GM18498 (cell line): ENCODE data around the gene LTA4H.

Experiments
- ATAC-seq: cut with Tn5 transposase; IDR thresholded peaks from one replicate; pipeline ENCODE4 v1.9.1; 2021; ENCODE audit warnings: mild to moderate bottlenecking, moderate library complexity; ENCODE audit not compliant: unreplicated experiment

The LTA4H gene

DNA sequence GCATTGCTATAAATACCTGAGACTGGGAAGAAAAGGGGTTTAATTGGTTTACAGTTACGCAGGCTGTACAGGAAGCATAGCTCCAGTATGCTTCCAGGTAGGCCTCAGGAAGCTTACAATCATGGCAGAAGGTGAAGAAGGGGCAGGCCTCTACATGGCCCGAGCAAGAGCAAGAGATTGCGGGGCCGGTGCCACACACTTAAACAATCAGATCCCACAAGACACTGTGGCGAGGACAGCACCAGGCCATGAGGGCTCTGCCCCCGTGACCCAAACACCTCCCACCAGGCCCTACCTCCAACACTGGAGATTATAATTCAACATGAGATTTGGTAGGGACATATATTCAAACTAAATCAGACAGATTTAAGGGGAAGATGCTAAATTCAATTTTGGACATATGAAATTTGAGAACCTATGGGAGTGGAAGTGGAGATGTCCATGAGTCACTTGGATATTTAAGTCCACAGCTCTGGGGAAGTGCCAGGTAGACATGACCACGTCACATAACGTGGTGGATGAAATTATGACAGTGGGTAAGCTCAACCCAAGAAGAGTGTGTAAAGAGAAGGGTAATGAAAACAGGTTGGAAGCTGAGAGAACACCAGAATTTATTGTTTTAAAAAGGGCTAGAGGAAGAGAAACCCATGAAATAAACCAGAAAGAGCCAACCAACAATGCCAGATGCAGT lies 1.5 kb upstream of the LTA4H start:
- no peak for ATAC-seq

DNA sequence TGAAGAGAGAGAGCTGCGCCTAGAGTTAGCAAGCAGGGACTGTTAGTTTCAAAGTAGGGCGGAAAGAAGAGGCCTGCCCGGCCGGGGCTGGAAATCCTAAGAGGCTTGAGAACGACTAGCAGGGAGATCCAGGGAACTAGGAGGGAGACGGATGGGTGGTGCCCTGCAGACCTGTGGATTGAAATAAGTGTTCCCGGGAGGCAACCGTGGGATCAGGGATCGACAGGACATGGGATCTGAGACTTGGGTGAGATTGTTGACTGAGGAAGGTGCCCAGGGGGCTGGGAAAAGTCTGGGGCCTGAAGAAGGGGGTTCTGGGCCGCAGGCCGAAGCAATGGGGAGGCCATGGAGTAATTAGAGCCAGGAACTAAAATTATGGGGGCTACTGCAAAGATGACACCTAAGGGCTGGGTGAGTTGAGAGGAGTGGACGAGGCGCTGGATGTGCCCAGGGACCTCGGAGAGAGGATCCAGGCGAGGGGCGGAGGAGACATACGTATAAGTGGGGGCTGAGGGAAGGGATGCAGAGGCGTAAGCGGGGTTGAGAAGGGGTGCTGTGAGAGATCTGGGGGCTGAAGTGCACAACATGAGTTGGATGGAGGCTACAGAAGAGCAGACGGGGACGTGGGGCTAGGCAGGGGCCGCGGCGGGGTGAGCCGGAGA lies 635 bp downstream of the LTA4H start:
- ATAC-seq, result no peak

- no peak for ATAC-seq
Observed at GRCh38 chr12:96033549-96034389, 1.6 kb downstream of the LTA4H start.

DNA sequence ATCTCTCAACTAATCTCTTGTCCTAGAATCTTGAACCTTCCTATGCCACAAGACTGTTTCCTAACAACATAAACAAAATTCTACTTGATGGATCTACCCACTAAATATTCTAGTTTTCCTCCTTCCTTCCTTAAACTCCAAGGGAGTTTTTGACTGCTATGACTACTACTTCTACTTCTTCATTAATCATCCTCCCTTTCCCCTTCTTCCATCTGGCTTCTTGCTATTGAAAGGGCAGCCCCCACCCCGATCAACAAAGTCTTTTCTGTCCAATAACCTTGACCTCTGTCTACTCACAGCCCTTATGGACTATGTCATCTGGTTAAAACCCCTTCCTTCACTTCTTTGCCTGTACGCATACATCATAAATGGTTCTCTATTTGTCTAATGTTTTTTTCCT lies 5.6 kb downstream of the LTA4H start:
- ATAC-seq, result no peak

GRCh38 chr12:96028538-96028937 lies 6.8 kb downstream of the LTA4H start:
- ATAC-seq, result no peak

- ATAC-seq, result no peak
Observed at GRCh38 chr12:96026331-96026730, 9.1 kb downstream of the LTA4H start.

DNA sequence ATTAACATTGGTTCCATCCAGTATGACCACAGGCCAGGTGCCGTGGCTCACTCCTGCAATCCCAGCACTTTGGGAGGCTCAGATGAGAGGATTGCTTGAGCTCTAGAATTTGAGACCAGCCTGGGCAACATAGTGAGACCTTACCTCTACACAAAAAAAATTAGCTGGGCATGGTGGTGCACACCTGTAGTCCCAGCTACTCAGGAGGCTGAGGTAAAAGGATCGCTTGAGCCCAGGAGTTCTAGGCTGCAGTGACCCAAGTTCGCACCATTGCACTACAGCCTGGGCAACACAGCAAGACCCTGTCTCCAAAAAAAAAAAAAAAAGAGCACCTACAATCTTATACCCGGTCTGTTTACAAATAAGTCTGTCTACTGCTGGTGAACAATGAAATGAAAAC lies 9.9 kb downstream of the LTA4H start:
- ATAC-seq, result no peak

- peak; percentile 98 for ATAC-seq
Observed at GRCh38 chr12:96020314-96021003, 14.9 kb downstream of the LTA4H start.

DNA sequence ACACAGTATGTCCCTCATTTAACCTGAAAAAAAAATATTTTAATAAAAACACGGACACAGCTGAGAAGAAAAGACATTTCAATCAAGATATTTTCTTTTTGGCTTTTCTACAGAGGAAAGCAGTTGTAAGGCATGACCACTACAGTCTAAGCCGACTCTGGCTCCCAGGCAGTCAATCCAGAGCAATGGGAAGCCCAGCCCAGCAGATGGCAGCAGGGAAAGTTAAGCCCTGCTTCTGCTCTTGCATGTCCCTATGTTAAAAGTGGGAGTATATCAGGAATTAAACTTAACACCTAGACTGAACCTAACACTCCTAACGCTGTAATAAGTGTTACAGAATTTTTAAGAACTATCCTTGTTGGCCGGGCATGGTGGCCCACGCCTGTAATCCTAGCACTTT lies 19.7 kb downstream of the LTA4H start:
- ATAC-seq, result no peak

DNA sequence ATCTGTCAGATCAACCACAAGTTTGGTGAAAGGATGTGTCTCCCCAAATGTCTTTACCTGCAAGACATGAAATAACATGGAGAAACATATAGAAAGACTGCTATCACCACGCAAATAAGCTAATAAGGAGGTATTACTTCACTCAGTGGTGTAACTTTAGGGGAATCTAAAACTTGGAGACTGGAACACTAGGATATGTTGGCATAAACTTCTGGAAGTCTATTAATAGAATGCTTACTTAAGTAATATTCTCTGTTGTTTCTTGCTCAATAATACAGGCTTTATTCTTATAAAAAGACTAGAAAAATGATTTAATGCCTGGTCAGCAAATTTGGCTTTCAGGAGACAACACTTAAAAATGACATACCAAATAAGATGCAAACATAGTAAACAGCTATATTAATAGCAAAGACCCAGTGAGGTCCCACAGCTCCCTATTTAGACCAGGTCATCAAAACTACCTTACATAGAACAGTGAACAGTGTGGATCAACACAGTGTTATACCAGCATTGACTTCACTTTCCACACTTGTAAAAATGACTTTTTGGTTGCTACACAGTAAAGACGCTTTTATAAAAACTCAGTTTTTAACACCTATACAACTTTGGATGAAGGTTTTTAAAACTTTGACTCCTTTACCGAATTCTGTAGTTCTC lies 20.3 kb downstream of the LTA4H start:
- ATAC-seq, result no peak

GRCh38 chr12:96007729-96008128 lies 27.7 kb downstream of the LTA4H start:
- ATAC-seq, result no peak

GRCh38 chr12:96006727-96007126 lies 28.7 kb downstream of the LTA4H start:
- ATAC-seq, result no peak

DNA sequence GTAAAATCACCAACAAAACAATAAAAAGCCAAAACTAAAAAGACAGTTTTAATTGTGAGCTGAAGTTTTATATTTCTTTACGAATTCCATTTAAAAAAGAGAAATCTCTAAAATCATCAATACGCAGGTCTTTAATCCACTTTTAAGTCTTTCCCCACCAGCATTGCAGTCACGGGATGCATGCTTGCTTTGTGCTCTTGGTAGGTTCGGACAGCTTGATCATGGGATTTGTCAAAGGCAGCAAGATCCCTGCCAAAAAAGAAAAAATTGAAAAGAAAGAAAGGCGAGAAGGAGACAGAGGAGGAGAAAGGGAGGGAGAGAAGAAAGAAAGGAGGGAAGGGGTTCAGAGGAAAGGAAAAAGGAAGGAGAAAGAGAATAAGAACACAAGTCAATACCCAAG lies 34.5 kb downstream of the LTA4H start:
- no peak for ATAC-seq

DNA sequence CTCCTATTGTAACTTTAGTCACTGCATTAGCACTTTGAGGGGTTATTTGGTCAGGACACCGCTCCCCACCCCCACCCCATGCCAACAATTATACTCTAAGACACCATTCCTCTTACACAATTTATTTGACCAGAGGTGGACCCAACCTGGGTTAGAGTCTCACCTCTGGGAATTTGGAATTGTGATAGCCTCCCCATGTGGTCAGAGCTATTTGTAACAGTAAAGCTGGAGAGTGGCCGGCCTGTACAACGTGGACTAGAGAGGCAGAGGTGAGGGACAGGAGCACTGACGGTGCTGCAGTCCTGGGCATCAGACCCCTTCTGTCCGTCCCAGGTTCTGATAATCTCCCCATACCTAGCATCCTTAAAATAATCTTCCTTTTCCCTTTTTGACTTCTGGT lies 35.9 kb downstream of the LTA4H start:
- no peak for ATAC-seq

DNA sequence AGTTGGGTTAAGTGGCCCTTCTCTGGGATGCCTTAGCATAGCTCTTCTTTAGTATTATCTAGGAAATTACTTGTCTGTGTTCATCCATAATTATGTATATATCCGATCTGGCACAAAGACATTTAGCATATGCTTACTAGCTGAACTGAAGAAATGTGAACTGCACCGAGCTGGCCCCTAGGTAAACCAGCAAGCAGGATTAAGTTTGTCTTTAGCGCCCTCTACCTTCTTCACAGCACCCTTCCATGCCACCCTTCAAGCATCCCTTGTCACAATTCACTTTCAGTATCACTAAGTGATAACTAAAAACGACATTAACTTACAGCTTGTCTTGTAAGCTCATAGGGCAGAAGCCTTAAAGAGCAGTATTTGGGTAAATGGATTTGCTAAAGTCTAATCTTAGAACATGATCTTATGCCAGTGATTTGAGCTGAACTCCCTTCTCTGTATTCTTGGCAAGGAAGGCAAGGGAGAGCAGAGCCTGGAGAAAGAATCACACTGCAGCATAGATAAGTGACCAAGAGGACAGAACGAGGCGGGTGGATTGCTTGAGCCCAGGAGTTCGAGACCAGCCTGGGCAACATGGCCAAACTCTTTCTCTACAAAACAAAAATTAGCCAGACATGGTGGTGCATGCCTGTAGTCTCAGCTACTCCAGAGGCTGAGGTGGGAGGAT lies 36.6 kb downstream of the LTA4H start:
- peak; percentile 96 for ATAC-seq

DNA sequence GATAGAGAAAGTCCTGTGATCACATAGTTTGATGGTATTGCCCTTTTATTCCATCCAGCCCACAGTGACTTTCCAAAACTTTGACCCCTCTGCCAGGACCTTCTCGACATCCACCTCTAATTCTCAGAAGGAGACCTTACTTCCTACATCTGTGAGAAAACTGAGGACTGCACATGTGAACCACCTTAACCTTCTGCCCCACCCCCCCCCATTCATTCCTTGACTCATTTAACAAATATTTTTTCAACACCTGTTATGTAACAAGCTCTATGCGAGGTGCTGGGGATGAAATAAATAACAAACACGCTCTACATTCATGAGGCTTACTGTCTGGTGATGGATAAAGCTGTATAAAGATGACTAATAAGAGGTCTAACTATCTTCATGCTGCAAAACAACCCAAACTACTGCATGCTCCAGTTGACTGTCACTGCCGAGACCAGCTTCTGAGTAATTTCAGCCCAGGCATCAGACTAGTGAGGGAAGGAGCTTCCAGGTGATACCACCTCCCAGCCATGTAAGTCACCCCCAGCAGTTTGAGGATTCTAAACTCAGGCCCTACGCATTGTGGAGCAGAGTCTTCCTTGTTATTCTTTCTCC lies 37.4 kb downstream of the LTA4H start:
- no peak for ATAC-seq

DNA sequence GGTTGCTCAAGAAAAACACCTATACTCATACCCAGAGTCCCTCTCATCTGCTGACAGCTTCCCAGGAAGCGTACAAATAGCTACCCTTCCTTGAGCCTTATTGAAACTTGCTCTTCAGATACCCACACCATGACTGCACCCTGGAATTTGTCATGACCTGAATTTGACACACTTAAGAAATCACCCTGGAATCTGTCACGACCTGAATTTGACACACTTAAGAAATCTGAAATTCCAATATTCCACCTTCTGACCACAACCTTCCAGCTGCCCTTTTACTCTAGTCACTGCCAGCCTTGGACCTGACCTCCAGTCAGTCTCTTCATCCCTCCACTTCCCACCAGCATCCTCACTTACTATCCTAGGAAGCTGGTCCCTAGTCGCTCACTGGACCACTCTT lies 38.1 kb downstream of the LTA4H start:
- ATAC-seq, result no peak

DNA sequence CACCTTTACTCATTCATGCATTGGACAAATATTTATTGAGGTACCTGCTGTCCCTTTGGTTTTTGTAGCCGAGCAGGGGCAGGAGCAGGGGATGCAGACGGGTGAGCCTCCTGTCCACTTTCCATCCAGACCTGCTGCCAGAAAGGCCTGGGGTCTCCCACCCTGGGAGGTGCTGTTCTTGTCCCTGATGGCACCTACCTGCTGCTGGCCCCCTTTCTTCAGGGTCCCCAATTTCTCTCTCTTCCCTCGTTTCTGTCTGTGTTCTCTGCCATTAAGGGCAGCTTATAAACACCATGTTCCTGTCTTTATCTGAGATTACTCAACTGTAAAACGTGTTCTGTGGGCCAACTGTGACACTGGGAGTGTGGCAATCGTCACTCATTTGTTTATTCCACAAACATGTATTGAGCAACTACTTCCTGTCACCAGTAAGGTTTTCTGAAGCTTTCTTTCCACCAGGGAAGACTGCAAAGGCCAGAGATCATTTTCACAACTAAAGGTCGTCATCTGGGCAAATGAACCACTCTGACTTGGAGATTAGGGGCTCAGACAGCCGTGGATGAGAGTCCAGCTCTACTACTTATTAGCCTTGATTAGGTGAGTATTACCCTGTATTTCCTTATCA lies 39.2 kb downstream of the LTA4H start, which contains the start of gene HAL:
Gene HAL (minus strand): TSS at position 311 of the 625 bp plus-strand sequence. CDS start 434 bp downstream, outside the sequence.
- ATAC-seq, result no peak
